HUES64 (cell line): ENCODE data around the gene FOXN1.

Experiments
- H3K27ac ChIP-seq: 2 replicates; pipeline ENCODE4 v1.7.0; 2013; ENCODE audit warnings: low read depth, low read length, inconsistent platforms
- H3K27me3 ChIP-seq: 2 replicates; pipeline ENCODE4 v1.6.1; 2013; ENCODE audit warnings: mild to moderate bottlenecking, low read length; ENCODE audit not compliant: insufficient read depth
- H3K36me3 ChIP-seq: 2 replicates; pipeline ENCODE4 v1.6.1; 2013; ENCODE audit warnings: mild to moderate bottlenecking, low read length; ENCODE audit not compliant: insufficient read depth
- H3K4me1 ChIP-seq: 2 replicates; pipeline ENCODE4 v1.6.1; 2013; ENCODE audit warnings: mild to moderate bottlenecking, low read length, moderate library complexity; ENCODE audit not compliant: insufficient read depth
- H3K4me3 ChIP-seq: 2 replicates; pipeline ENCODE4 v1.5.1; 2013; ENCODE audit warnings: mild to moderate bottlenecking, low read length, moderate library complexity
- H3K9ac ChIP-seq: 2 replicates; pipeline ENCODE4 v1.6.1; 2013; ENCODE audit warnings: mild to moderate bottlenecking, low read depth, low read length
- H3K9me3 ChIP-seq: 2 replicates; pipeline ENCODE4 v1.6.1; 2013; ENCODE audit warnings: low read depth, low read length; ENCODE audit not compliant: insufficient read depth
- whole genome bisulfite sequencing: fragments of 150-250, 120-280 bp; methylation state at CpG from one replicate; pipeline ENCODE4 v1.1.7; 2013; ENCODE audit warnings: missing lambda C conversion rate; 5-methylcytosine and 5-hydroxymethylcytosine counted together

Gene FOXN1

GRCh38 chr17:28551421-28552175 is 45.5 kb downstream of the FOXN1 start:
- WGBS: 20% methylated on average over 10 of the region's 10 CpGs

GRCh38 chr17:28552176-28552999 is 46.2 kb downstream of the FOXN1 start, which contains the start of gene UNC119:
Gene UNC119 (minus strand): TSS chr17:28552624. CDS start chr17:28552557, 67 bp downstream.
- no peaks in the 10 kb centered on the region for H3K9me3 ChIP-seq
- peaks cover 6% of the 10 kb centered on the region; the same call in 1 of the 2 replicates for H3K4me1 ChIP-seq
- H3K4me3 ChIP-seq: peak within 1 kb of the TSS; percentile 85
- 0 out of 2 replicates have a peak within 1 kb of the TSS, but pooled peaks have one; percentile 51 for H3K27ac ChIP-seq
- H3K36me3 ChIP-seq: peaks cover 43% of the 10 kb centered on the region
- no peaks in the 10 kb centered on the region for H3K27me3 ChIP-seq
- WGBS: under 1% methylated on average over 66 of the region's 67 CpGs
- H3K9ac ChIP-seq: peak within 1 kb of the TSS; percentile 82

More at GRCh38 chr17:28551421-28552175, 45.5 kb downstream of the FOXN1 start:
- Histone ChIP-seq H3K27ac (no peak overlapping the region), H3K9ac (peak overlapping the region; percentile 70), H3K27me3 (no peaks in the 10 kb centered on the region), H3K4me3 (peak overlapping the region; percentile 85), H3K4me1 (peaks cover 6% of the 10 kb centered on the region; the same call in 1 of the 2 replicates), H3K9me3 (no peaks in the 10 kb centered on the region), H3K36me3 (peaks cover 43% of the 10 kb centered on the region)

- H3K27ac ChIP-seq: no peak overlapping the region
- peak overlapping the region; percentile 47 for H3K4me3 ChIP-seq
- 79% methylated on average over 5 of the region's 5 CpGs for WGBS
Measured at GRCh38 chr17:28553000-28553505, 46.9 kb downstream of the FOXN1 start.

GRCh38 chr17:28554565-28554964 is 48.4 kb downstream of the FOXN1 start:
- Histone ChIP-seq H3K4me3 (no peak overlapping the region), H3K27me3 (no peaks in the 10 kb centered on the region), H3K36me3 (peaks cover 54% of the 10 kb centered on the region), H3K4me1 (peaks cover 6% of the 10 kb centered on the region; the same call in 1 of the 2 replicates), H3K9me3 (no peaks in the 10 kb centered on the region), H3K9ac (no peak overlapping the region), H3K27ac (no peak overlapping the region)
- 94% methylated on average over 6 of the region's 6 CpGs for WGBS

More at GRCh38 chr17:28553000-28553505, 46.9 kb downstream of the FOXN1 start:
- Histone ChIP-seq H3K36me3 (peaks cover 46% of the 10 kb centered on the region), H3K9me3 (no peaks in the 10 kb centered on the region), H3K27me3 (no peaks in the 10 kb centered on the region), H3K9ac (no peak overlapping the region), H3K4me1 (peaks cover 6% of the 10 kb centered on the region; the same call in 1 of the 2 replicates)

- Histone ChIP-seq H3K9me3 (no peaks in the 10 kb centered on the region), H3K27ac (no peak overlapping the region), H3K4me1 (peaks cover 6% of the 10 kb centered on the region; the same call in 1 of the 2 replicates), H3K9ac (no peak overlapping the region), H3K4me3 (no peak overlapping the region), H3K27me3 (no peaks in the 10 kb centered on the region), H3K36me3 (peaks cover 58% of the 10 kb centered on the region)
- WGBS: 95% methylated on average over 3 of the region's 3 CpGs
Measured at GRCh38 chr17:28555022-28555421, 48.9 kb downstream of the FOXN1 start.

DNA sequence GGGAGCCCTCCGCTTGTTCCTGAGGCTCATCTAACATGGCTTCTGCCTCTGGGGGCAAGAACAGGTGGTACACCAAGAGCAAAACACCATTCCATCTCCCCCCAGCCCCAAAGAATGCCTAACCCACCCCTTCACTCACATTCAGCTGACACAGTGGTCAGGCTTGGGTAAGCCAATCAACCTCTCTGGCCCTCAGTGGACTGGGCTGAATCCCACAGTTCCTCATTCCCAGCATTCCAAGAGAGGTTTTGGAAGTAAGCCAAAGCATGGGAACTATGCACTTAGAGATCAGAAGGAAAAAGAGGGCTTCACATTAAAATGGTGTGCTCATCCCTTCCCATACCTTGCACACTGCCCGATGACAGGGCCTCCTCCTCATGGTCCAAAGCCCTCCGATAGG is 57.3 kb downstream of the FOXN1 start:
- H3K4me3 ChIP-seq: no peak overlapping the region
- H3K9me3 ChIP-seq: no peaks in the 10 kb centered on the region
- WGBS: 100% methylated on average over 3 of the region's 3 CpGs
- peaks cover 37% of the 10 kb centered on the region for H3K36me3 ChIP-seq
- no peaks in the 10 kb centered on the region for H3K4me1 ChIP-seq
- H3K27me3 ChIP-seq: no peaks in the 10 kb centered on the region
- H3K27ac ChIP-seq: no peak overlapping the region
- H3K9ac ChIP-seq: no peak overlapping the region

- H3K27me3 ChIP-seq: peaks cover 9% of the 10 kb centered on the region; the same call in 1 of the 2 replicates
- H3K36me3 ChIP-seq: peaks cover 15% of the 10 kb centered on the region
- 93% methylated on average over 3 of the region's 3 CpGs for WGBS
- H3K9me3 ChIP-seq: no peaks in the 10 kb centered on the region
- no peak overlapping the region for H3K4me3 ChIP-seq
- H3K4me1 ChIP-seq: peaks cover 3% of the 10 kb centered on the region; the same call in 1 of the 2 replicates
- H3K27ac ChIP-seq: no peak overlapping the region
- H3K9ac ChIP-seq: no peak overlapping the region
Measured at GRCh38 chr17:28567604-28568003, 61.5 kb downstream of the FOXN1 start.

- Histone ChIP-seq H3K4me3 (no peak overlapping the region), H3K9me3 (no peaks in the 10 kb centered on the region), H3K27ac (no peak overlapping the region), H3K27me3 (peaks cover 15% of the 10 kb centered on the region; the same call in 1 of the 2 replicates), H3K36me3 (peaks cover 7% of the 10 kb centered on the region; the same call in 1 of the 2 replicates), H3K9ac (no peak overlapping the region), H3K4me1 (peaks cover 3% of the 10 kb centered on the region; the same call in 1 of the 2 replicates)
- WGBS: 100% methylated on average over 1 of the region's 1 CpG
Measured at GRCh38 chr17:28569446-28569845, 63.3 kb downstream of the FOXN1 start.

- peaks cover 3% of the 10 kb centered on the region; the same call in 1 of the 2 replicates for H3K4me1 ChIP-seq
- H3K27ac ChIP-seq: peak overlapping the region; percentile 59; the same call in 1 of the 2 replicates
Measured at GRCh38 chr17:28570716-28571360, 64.7 kb downstream of the FOXN1 start.

GRCh38 chr17:28571361-28572122 is 65.4 kb downstream of the FOXN1 start, which contains the start of gene PIGS:
Gene PIGS (minus strand): TSS chr17:28571524. CDS start chr17:28571496, 28 bp downstream.
- Histone ChIP-seq H3K9ac (peak within 1 kb of the TSS; percentile 76), H3K27ac (peak within 1 kb of the TSS; percentile 59; the same call in 1 of the 2 replicates)

More at GRCh38 chr17:28570716-28571360, 64.7 kb downstream of the FOXN1 start:
- Histone ChIP-seq H3K36me3 (peaks cover 12% of the 10 kb centered on the region; the same call in 1 of the 2 replicates), H3K27me3 (peaks cover 15% of the 10 kb centered on the region; the same call in 1 of the 2 replicates), H3K9ac (peak overlapping the region; percentile 76), H3K9me3 (no peaks in the 10 kb centered on the region), H3K4me3 (peak overlapping the region; percentile 96)
- 1% methylated on average over 39 of the region's 39 CpGs for WGBS

More at GRCh38 chr17:28571361-28572122, 65.4 kb downstream of the FOXN1 start, which contains the start of gene PIGS:
- peak within 1 kb of the TSS; percentile 96 for H3K4me3 ChIP-seq
- 2% methylated on average over 49 of the region's 49 CpGs for WGBS
- peaks cover 12% of the 10 kb centered on the region; the same call in 1 of the 2 replicates for H3K36me3 ChIP-seq
- H3K9me3 ChIP-seq: no peaks in the 10 kb centered on the region
- peaks cover 18% of the 10 kb centered on the region; the same call in 1 of the 2 replicates for H3K27me3 ChIP-seq
- peaks cover 3% of the 10 kb centered on the region; the same call in 1 of the 2 replicates for H3K4me1 ChIP-seq
